Activated gamma-delta T cell treated with Interleukin-2 at 50 U/mL for 16 hours (primary cell): ENCODE results near the gene GNG13.

Experiments
- DNase-seq: peaks from one replicate; pipeline ENCODE4 v3.0.0-alpha.2; 2020

The GNG13 gene

GRCh38 chr16:813204-813915 lies 12.8 kb upstream of the GNG13 start:
- peak; percentile 45 for DNase-seq

DNA sequence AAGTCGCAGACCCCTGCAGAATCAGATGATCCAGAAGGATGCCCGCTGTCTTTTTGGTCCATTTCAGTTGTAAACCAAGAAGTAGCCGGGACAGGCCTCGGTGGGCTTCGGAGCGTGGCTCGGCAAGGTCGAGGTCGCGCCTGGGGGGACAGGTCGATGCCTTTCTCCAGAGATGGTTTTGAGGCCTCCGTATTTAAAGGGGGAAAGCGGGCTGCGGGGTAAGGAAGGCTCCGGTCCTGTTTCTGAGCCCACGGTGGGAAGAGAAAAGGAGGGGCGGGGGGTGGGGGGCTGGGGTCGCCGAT lies 7.5 kb upstream of the GNG13 start:
- no peak for DNase-seq

GRCh38 chr16:807347-808084 lies 7.0 kb upstream of the GNG13 start:
- DNase-seq: peak; percentile 78

DNA sequence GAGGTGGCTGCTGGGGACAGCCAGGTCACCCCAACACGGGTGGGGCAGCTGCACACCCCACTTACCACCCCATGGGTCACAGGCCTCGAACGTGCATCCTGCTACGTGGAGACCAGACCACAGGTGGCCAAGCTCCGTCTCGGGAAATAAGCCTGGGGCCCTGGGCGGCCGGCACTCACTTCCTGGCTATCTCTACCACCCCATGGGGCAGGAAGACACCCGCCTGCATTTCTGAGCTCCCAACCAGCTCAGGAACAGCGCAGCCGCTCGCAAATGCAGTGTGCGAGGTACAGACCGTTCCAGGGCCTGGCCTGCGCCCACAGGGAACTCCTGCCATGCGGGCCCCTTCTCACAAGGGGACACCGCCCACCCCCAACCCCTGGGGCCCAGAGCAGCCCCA lies 4.9 kb upstream of the GNG13 start:
- DNase-seq: no peak

DNA sequence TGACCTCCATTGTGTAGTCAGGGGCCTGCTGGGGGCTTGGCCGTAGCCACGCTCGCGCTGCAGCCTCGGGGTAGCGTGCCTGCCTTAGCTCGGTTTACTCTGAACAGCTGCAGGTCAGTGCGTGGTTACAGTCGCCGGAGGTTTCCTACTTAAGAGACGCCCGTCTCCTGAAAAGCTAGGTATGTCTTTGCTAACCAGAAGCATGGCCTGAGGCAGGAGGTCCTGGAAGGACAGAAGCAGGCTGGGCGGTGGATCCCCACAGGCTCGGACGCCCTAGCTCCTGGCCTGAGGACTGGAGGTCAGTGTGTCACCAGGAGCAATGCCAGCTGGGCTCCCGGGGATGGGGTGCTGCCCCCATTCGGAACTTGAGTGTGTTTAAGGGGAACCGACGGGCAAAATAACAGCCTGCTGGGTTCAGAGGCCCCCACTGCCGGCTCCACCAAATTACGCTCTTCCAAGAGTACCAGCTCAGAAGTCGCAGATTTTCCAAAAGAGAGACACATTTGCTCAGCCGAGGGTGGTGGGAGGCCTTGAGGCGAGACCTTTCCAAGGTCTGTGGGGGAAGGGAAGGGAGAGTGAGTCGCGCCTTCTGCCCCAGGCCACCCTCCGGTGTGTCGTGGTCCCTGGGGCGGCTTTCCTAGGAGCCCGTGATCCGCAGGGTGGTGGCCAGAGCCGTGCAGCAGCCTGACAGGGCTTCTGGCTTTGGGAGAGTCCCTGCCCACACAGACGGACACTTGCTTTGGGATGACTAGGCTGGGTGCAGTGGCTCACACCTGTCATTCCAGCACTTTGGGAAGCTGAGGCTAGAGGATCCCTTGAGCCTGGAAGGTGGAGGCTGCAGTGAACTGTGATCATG lies 3.9 kb upstream of the GNG13 start:
- DNase-seq: no peak

DNA sequence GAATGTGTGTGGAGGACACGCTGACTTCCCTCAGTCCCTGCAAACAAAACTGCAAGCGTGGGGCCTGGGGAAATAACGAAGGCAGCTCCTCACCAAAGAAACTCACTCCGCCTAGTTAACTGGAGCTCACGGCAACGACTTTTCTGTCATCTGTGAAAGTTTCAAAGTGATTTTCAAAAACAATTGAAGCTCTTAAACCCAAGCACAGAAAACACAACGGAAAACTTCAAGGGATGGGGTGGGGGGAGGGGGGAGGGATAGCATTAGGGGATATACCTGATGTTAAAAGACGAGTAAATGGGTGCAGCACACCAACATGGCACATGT lies 3.2 kb upstream of the GNG13 start:
- no peak for DNase-seq

DNA sequence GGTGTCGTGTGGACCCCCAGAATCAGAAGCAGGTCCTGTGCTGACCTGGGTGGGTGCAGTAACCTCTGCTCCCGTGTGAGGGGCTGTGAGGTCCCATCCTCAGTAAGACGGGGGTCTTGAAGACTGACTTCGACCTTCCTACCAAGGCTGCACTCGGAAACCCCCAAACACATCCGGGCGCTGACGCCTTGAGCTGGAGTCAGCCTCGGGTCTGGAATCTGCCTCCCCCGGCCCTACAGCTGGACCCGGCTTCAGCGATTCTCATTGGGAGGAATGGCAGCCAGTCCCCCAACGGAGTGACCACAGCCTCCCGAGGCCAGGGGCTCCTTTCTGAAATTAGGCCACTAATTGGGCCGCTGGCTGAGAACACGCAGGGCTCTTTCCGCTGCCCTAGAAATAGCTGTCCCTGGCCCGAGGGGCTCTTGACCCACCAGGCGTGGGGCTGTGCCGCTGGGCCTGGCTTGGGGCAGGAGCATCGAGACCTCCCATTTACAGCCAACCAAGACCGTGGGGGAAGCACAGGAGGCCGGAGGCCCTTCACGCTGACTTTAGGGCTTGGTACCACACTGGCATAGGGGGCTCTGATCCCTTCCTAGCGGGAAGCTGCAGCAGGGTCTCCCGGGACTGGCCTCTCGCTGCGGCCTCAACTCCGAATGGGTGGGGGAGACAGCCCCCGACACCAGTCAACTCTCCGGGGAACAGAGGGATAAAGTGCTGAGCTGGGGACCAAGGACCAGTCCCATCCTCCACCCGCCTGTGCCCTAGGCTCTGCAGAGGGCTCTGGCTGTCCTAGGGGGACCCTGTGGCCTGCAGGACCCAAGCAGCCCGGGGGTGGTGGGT lies 2.6 kb upstream of the GNG13 start:
- no peak for DNase-seq

DNA sequence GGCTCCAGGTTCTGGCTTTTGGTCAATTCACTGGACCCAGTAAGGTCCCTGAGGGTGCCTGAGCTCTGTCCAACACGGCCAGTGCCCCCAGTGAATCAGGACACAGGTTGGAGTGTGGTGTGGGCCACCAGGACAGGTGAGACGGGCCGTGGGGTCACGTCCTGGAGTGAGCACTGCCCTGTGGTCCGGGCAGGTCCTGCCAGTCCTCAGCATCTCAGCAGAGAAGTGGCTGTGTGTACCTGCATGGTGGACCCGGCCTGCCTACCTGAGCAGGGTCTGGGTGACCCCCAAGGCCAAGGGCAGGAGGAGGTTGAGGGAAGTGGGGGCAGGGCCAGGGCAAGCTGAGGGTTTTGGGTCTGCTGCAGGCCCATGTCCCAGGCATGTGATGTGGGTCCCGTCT lies 1.9 kb upstream of the GNG13 start:
- DNase-seq: no peak

- DNase-seq: no peak
Observed at GRCh38 chr16:801584-802363, 1.2 kb upstream of the GNG13 start.

DNA sequence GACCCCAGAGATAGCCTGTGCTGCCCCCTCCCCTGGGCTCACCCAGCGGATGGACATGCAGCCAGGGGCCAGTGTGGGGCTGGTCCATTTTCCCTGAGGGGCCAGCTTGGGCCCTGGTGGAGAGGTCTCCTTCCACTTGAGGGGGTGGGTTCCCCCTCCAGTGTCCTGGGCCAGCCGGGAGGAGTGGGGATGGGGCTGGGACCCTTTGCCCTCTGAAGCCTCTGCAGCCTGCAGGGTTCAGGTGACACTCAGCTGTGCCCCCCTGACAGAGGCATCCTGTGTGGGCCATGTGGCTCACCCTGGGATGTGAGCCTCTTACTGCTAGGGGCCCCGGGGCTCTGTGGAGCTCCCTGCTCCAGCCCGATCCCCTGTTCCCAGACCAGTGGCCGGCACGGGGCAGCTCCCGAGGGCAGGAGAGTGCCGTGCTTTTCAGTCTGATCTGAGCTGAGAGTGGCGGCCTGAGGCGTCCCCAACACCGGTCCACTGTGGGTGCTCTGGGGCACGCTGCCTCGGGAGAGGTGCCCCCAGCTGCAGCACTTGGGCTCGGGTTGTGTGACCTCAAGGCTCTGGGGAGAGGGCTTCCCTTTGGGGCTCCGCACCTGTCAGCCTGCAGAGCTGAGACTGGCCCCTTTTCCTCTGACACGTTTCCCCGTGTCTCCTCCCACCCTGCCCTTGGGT lies 439 bp upstream of the GNG13 start:
- no peak for DNase-seq

GRCh38 chr16:799111-799947 lies 1.2 kb downstream of the GNG13 start:
- DNase-seq: no peak

- DNase-seq: no peak
Observed at GRCh38 chr16:798666-799065, 1.9 kb downstream of the GNG13 start.

- DNase-seq: no peak
Observed at GRCh38 chr16:797686-798085, 2.8 kb downstream of the GNG13 start.

GRCh38 chr16:797120-797420 lies 3.5 kb downstream of the GNG13 start:
- no peak for DNase-seq

DNA sequence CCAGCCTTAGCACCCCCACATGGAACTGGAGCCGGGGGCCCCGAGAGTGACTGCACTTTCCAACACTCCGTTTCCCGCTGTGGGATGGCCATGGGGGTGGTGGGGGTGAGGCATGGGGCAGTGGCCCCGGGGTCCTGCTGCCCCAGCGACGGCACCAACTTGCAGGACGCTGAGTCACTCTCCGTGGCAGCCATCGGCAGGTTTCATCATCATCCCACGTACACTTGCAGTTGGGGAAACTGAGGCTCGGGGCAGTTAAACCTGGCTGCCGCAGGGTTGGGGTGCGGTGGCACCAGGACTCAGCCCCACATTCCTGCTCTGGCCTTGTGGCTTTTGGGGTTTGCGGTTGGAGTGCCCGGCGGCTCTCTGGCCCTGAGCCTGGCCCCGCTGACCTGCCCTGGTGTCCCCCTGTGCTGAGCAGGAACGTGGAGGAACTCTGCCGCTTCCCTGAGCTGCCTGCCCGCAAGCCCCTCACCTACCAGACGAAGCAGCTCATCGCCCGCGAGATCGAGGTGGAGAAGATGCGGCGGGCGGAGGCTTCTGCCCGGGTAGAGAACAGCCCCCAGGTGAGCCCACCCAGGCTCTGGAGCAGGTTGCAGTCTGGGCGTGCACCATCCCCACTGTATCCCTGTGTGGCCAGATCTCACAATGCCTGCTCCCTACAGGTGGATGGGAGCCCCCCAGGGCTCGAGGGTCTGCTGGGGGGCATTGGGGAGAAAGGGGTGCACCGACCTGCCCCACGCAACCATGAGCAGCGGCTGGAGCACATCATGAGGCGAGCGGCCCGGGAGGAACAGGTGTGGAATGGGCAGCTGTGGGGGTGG lies 4.0 kb downstream of the GNG13 start:
- no peak for DNase-seq

DNA sequence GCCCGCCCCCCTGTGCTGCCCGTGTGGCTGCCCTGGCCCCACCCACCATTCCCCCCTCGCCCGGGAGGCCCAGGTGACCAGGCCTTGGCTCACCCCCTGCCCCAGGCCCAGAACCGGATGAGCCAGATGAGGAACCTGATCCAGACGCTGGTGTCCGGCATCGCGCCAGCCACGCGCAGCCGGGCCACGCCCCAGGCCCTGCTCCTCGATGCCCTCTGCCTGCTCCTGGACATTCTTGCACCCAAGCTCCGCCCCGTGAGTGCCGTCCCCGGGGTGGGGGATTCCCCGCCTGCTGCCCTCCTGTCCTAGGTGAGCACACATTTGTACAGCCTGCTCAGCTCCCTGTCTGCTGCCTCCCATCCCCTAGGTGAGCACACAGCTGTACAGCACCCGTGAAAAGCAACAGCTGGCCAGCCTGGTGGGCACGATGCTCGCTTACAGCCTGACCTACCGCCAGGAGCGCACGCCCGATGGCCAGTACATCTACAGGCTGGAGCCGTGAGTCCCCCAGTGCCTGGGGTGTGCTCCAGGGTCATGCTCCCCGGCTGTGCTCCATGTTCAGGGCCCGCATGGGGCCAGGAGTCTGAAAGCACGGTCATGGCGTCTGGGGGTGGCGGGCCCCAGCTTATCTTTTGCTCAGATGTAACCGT lies 4.8 kb downstream of the GNG13 start:
- DNase-seq: no peak

- DNase-seq: no peak
Observed at GRCh38 chr16:794853-795466, 5.6 kb downstream of the GNG13 start.

GRCh38 chr16:794091-794822 lies 6.3 kb downstream of the GNG13 start:
- DNase-seq: no peak
